ENCODE data around the gene ATP10B. TPM values are rescaled to one million over a fixed set of nuclear protein-coding genes. Genes with fewer than 3 reads are reported as not detected.

Gene ATP10B
- total and polyA plus RNA-seq, 10 of the 15 experiments (the other 5 are each of a cell fraction or from before 2014, with no cell fraction given), result not detected

DNA sequence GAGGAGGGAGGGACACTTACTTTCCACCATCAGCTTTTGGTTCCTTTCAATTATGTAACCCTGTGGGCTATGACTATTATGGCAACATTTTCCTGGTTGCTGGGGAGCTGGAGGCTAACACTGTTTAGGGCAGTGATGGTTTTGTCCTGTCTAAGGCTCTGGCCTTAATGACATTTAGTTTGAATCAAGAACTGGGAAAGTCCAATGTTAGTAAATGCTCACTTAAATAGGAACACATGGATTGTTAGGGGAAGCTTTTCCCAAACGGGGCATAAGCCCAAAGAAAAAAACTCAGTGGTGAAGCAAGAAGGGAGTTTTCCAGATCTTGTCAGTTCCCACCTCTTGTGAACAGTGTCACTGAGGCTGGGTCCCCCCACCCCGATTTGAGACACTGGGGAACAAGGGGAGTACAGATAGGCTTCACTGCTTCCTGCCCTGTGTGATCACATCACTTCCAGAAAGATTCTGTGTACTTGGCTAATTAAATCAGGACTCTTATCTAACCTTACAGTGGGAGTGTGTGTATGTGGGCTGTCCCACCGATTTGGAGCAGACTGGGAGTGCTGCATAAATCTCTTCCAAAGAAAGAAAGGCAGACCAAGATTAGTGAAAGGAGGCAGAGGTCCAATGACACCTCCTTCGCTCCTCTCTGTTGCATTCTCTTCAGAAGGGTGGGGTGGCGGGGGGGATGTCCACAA, 223.9 kb downstream of the ATP10B start:
- H3K4me3 ChIP-seq, result no peak overlapping the region
- ChIA-PET SMC1A (ENCODE audit: uncharacterized antibody, unreplicated experiment) (interaction anchor here (1.2 to 1.5 kb wide), 3 partner anchors 10 to 190 kb away, joined by 3 to 5 read pairs (median 4); no protein-coding TSS in a partner anchor), CTCF (interaction anchor here (0.7 kb wide), 1 partner anchor 929 kb away, joined by 4 read pairs; no protein-coding TSS in a partner anchor), POLR2A (interaction anchor here (1.0 kb wide), 1 partner anchor 10 kb away, joined by 3 read pairs; no protein-coding TSS in a partner anchor), RAD21 (ENCODE audit: unreplicated experiment) (no interaction called here)
- 0% methylated on average over 5 of the region's 5 CpGs for WGBS (ENCODE audit: insufficient coverage, insufficient replicate concordance, low lambda C conversion rate, missing lambda C conversion rate)
- in situ Hi-C loops (cut with MboI), result no loop called here
- DNase-seq (ENCODE audit: low read depth, low spot score), result no peak
- no TSS peak for BruUV-seq (replicated peaks)
- TF ChIP-seq ZNF217 (IDR thresholded peaks at IDR 0.05) (no peak), TCF12 (IDR thresholded peaks at IDR 0.05; ENCODE audit: low read depth, low read length) (no peak), GATAD2B (conservative IDR thresholded peaks at IDR 0.05; ENCODE audit: low read depth) (no peak), ZNF207 (IDR thresholded peaks at IDR 0.05; ENCODE audit: borderline replicate concordance) (no peak), MEF2B (IDR thresholded peaks at IDR 0.05; ENCODE audit: partially characterized antibody, poor library complexity, severe bottlenecking) (no peak), EZH2 (IDR thresholded peaks at IDR 0.05; ENCODE audit: borderline replicate concordance, control insufficient read depth, low read depth, low read length) (no peak), CHD4 (IDR thresholded peaks at IDR 0.05) (no peak), MTA2 (IDR thresholded peaks at IDR 0.05; ENCODE audit: low read depth) (no peak), SP1 (IDR thresholded peaks at IDR 0.05; ENCODE audit: low read depth, low read length) (no peak), PRDM15 (CRISPR knock-in tag; IDR thresholded peaks at IDR 0.05) (no peak)
- TF ChIP-seq, protein P1, sequence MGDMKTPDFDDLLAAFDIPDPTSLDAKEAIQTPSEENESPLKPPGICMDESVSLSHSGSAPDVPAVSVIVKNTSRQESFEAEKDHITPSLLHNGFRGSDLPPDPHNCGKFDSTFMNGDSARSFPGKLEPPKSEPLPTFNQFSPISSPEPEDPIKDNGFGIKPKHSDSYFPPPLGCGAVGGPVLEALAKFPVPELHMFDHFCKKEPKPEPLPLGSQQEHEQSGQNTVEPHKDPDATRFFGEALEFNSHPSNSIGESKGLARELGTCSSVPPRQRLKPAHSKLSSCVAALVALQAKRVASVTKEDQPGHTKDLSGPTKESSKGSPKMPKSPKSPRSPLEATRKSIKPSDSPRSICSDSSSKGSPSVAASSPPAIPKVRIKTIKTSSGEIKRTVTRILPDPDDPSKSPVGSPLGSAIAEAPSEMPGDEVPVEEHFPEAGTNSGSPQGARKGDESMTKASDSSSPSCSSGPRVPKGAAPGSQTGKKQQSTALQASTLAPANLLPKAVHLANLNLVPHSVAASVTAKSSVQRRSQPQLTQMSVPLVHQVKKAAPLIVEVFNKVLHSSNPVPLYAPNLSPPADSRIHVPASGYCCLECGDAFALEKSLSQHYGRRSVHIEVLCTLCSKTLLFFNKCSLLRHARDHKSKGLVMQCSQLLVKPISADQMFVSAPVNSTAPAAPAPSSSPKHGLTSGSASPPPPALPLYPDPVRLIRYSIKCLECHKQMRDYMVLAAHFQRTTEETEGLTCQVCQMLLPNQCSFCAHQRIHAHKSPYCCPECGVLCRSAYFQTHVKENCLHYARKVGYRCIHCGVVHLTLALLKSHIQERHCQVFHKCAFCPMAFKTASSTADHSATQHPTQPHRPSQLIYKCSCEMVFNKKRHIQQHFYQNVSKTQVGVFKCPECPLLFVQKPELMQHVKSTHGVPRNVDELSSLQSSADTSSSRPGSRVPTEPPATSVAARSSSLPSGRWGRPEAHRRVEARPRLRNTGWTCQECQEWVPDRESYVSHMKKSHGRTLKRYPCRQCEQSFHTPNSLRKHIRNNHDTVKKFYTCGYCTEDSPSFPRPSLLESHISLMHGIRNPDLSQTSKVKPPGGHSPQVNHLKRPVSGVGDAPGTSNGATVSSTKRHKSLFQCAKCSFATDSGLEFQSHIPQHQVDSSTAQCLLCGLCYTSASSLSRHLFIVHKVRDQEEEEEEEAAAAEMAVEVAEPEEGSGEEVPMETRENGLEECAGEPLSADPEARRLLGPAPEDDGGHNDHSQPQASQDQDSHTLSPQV (IDR thresholded peaks at IDR 0.05), result no peak
- TF ChIP-seq, protein P2, sequence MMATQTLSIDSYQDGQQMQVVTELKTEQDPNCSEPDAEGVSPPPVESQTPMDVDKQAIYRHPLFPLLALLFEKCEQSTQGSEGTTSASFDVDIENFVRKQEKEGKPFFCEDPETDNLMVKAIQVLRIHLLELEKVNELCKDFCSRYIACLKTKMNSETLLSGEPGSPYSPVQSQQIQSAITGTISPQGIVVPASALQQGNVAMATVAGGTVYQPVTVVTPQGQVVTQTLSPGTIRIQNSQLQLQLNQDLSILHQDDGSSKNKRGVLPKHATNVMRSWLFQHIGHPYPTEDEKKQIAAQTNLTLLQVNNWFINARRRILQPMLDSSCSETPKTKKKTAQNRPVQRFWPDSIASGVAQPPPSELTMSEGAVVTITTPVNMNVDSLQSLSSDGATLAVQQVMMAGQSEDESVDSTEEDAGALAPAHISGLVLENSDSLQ (IDR thresholded peaks at IDR 0.05), result no peak
- TF ChIP-seq, protein P3, sequence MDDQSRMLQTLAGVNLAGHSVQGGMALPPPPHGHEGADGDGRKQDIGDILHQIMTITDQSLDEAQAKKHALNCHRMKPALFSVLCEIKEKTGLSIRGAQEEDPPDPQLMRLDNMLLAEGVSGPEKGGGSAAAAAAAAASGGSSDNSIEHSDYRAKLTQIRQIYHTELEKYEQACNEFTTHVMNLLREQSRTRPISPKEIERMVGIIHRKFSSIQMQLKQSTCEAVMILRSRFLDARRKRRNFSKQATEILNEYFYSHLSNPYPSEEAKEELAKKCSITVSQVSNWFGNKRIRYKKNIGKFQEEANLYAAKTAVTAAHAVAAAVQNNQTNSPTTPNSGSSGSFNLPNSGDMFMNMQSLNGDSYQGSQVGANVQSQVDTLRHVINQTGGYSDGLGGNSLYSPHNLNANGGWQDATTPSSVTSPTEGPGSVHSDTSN (IDR thresholded peaks at IDR 0.05; ENCODE audit: insufficient replicate concordance, low read depth, low read length), result no peak
- H3K9me3 ChIP-seq (replicated peaks; ENCODE audit: control insufficient read depth, insufficient read depth, low read length), result no peaks in the 10 kb centered on the region; the same call in 2 of the 3 replicates
- H3K27ac ChIP-seq (ENCODE audit: control insufficient read depth, insufficient read depth), result no peak overlapping the region
- H3K27me3 ChIP-seq (replicated peaks in 1 of 2; ENCODE audit: control insufficient read depth in 2 of 2, insufficient read depth in 2 of 2, low read length in 1 of 2), result no peaks in the 10 kb centered on the region; a peak in 1 of 4 replicates
- H3K4me2 ChIP-seq (ENCODE audit: control insufficient read depth, insufficient read depth), result no peak overlapping the region
- no peak for FAIRE-seq
- no peaks in the 10 kb centered on the region for H3K36me3 ChIP-seq (ENCODE audit: control insufficient read depth in 2 of 2, insufficient read depth in 2 of 2, low read length in 1 of 2)
- H3K9ac ChIP-seq (ENCODE audit: control insufficient read depth, insufficient read depth, low read length), result no peak overlapping the region
- no peaks in the 10 kb centered on the region for H4K20me1 ChIP-seq (ENCODE audit: control insufficient read depth, insufficient read depth)
- no peaks in the 10 kb centered on the region for H3K4me1 ChIP-seq (ENCODE audit: control insufficient read depth, insufficient read depth, low read length)
- no peak for ATAC-seq
- no peaks in the 10 kb centered on the region for H3K79me2 ChIP-seq (ENCODE audit: control insufficient read depth, insufficient read depth, low read length)
- no peak overlapping the region for H2AFZ ChIP-seq (ENCODE audit: control insufficient read depth, low read depth, low read length)
- intact Hi-C loops (cut with micrococcal nuclease; ENCODE audit: unreplicated experiment), result no loop called here

Measured in GM12878 (cell line).